Brain microvascular endothelial cell (primary cell): Measurements from ENCODE around the gene TMEM52B.

ENCODE experiments used
- DNase-seq: peaks from one replicate; pipeline ENCODE4 v3.0.0-alpha.2; 2020
- H3K27ac ChIP-seq: fragments of 250-450 bp; sonication (Bioruptor Pico); 2 replicates; pipeline ENCODE4 v1.5.1; 2020; ENCODE audit warnings: mild to moderate bottlenecking, moderate library complexity
- H3K27me3 ChIP-seq: fragments of 250-450 bp; sonication (Bioruptor Pico); replicated peaks from 2 replicates; pipeline ENCODE4 v1.5.1; 2020; ENCODE audit warnings: mild to moderate bottlenecking
- H3K36me3 ChIP-seq: fragments of 250-450 bp; sonication (Bioruptor Pico); replicated peaks from 2 replicates; pipeline ENCODE4 v1.5.1; 2020; ENCODE audit warnings: mild to moderate bottlenecking
- H3K4me3 ChIP-seq: 2 replicates; pipeline ENCODE4 v1.5.1; 2011; ENCODE audit warnings: low read depth, mild to moderate bottlenecking, control low read depth, low read length, moderate library complexity
- in situ Hi-C: cut with HindIII; loops from 2 replicates; pipeline ENCODE4 v1.10.0; 2017; ENCODE audit warnings: low sequenced_read_pairs, low pct_ligation_motif_present
- TF ChIP-seq, protein P1 (sequence below): IDR thresholded peaks from 2 replicates; pipeline ENCODE4 v1.5.1; 2011; ENCODE audit warnings: low read depth, mild to moderate bottlenecking, moderate library complexity, low read length, control low read depth, inconsistent platforms; ENCODE audit errors: missing control alignments

Gene TMEM52B

DNA sequence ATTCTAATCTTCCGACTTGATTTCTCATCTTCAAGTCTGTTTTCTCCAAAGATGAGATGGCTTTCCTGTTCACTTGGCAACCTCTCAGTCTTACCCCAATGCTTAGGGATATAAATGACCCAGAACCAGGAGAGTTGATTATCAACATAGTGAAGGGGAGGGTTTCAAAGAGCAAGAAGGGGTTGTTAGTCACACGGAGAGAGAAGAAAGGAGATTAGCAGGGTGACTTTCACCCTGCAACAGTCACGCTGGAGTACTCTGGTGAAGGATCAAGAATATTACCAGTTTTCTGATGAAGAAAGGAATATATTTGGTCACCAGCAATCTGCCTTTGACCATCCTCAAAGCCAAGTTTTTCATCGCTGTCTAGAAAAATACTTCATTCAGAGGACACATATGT lies at the start of gene TMEM52B:
TSS of gene TMEM52B (plus strand) at position 212 of the 400 bp plus-strand sequence. CDS start 543 bp downstream, outside the sequence.
- Histone ChIP-seq H3K27me3 (no peaks in the 10 kb centered on the region), H3K36me3 (no peaks in the 10 kb centered on the region), H3K4me3 (no peak within 1 kb of the TSS), H3K27ac (no peak within 1 kb of the TSS)
- TF ChIP-seq, protein P1, sequence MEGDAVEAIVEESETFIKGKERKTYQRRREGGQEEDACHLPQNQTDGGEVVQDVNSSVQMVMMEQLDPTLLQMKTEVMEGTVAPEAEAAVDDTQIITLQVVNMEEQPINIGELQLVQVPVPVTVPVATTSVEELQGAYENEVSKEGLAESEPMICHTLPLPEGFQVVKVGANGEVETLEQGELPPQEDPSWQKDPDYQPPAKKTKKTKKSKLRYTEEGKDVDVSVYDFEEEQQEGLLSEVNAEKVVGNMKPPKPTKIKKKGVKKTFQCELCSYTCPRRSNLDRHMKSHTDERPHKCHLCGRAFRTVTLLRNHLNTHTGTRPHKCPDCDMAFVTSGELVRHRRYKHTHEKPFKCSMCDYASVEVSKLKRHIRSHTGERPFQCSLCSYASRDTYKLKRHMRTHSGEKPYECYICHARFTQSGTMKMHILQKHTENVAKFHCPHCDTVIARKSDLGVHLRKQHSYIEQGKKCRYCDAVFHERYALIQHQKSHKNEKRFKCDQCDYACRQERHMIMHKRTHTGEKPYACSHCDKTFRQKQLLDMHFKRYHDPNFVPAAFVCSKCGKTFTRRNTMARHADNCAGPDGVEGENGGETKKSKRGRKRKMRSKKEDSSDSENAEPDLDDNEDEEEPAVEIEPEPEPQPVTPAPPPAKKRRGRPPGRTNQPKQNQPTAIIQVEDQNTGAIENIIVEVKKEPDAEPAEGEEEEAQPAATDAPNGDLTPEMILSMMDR, result no peak
- no peak for DNase-seq
- in situ Hi-C loops, result no loop called here

DNA sequence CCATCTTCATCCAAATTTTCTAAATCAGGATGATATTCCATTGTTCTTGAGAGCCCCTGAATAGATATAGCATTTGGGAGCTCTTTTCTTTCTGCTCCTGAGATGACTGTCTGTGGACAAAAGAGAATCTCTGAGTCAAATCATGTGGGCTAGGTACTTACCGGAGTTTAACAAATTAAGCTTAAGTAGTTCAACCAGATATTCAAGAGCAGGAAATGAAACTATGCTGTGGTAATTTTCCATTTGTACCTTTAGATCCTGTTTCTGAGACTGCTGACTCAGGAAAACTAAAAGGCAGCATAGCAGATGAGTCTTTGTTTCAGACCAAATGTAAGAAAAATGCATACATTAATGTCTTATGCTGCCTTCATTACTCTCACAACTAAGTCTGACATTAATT lies 48.8 kb upstream of the TMEM52B start, which contains the start of gene CLEC7A:
TSS of gene CLEC7A (minus strand) at position 158 of the 400 bp plus-strand sequence. CDS start at position 41, 117 bp downstream.
- no peaks in the 10 kb centered on the region for H3K27me3 ChIP-seq
- DNase-seq, result no peak
- H3K27ac ChIP-seq, result no peak within 1 kb of the TSS
- H3K4me3 ChIP-seq, result no peak within 1 kb of the TSS
- no peaks in the 10 kb centered on the region for H3K36me3 ChIP-seq
- TF ChIP-seq, protein P1, result no peak
- in situ Hi-C loops, result no loop called here

DNA sequence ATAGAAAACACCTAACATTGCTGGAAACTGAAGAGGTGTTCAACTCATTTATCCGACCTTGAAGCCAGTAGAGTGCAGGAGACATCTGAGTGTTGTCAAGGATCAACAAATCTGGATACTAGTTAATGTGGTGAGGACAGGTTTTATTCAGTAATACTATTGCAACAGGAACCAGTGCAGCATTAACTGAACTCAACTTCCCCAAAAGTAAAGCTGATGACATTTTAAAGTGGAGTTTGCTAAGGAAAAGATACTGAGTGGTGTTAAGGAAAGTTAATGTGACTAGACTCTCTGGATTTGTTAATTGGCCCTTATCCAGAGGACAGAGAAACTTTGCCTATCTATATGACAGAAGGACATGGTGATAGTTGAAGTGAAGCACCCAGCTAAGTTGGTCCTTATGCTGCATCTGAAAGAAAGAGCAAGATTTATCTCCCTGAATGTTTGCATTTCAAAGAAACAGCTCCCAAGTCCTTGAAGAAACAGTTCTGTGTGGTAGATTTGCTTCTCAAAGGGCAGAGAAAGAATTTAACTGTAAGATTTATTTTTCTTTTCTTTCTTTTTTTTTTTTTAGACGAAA lies 47.6 kb upstream of the TMEM52B start:
- no peak overlapping the region for H3K4me3 ChIP-seq
- no peaks in the 10 kb centered on the region for H3K27me3 ChIP-seq
- DNase-seq, result no peak

DNA sequence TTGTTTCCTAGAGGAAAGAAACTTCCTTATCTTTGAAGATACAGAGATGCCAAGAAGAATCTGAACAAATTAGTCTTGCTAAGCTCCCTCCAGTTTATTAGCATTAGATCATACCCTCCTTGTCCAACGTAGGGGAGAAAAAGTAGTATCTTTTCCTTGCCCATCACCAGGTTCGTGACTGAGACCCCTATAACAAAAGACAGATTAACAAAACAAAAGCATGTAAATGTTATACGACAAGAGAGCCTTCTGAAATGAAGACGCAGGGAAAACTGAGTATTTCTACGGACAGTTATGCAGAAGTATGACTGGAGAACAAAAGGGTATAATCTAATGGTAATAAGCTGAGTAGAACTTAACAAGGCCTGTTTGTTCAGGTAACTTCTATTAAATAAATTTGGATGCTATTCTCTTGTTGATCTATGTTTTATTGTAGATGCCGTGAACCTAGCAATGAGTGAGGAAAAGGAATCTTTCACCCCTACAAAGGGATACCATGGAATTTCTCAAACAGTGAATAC lies 45.9 kb upstream of the TMEM52B start:
- Histone ChIP-seq H3K36me3 (no peaks in the 10 kb centered on the region), H3K27ac (no peak overlapping the region), H3K27me3 (no peaks in the 10 kb centered on the region), H3K4me3 (no peak overlapping the region)
- TF ChIP-seq, protein P1, result no peak
- DNase-seq, result no peak
- in situ Hi-C loops, result no loop called here

More for the DNA sequence above, 47.6 kb upstream of the TMEM52B start:
- in situ Hi-C loops, result no loop called here
- no peak overlapping the region for H3K27ac ChIP-seq
- TF ChIP-seq, protein P1, result no peak
- no peaks in the 10 kb centered on the region for H3K36me3 ChIP-seq

DNA sequence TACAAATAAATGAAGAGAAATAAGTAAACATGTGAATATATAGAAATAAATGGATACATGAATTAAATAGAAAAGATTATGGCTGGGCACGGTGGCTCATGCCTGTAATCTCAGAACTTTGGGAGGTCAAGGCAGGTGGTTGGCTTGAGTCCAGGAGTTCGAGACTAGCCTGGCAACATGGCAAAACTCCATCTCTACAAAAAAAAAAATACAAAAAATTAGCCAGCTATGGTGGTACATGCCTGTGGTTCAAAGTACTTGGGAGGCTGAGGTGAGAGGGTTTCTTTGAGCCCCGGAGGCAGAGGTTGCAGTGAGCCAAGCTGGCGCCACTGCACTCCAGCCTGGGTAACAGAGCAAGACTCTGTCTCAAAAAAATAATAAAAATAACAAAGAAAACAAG lies 43.7 kb upstream of the TMEM52B start:
- H3K27me3 ChIP-seq, result no peaks in the 10 kb centered on the region
- in situ Hi-C loops, result no loop called here
- DNase-seq, result no peak
- H3K36me3 ChIP-seq, result no peaks in the 10 kb centered on the region
- no peak overlapping the region for H3K27ac ChIP-seq
- TF ChIP-seq, protein P1, result no peak
- no peak overlapping the region for H3K4me3 ChIP-seq

DNA sequence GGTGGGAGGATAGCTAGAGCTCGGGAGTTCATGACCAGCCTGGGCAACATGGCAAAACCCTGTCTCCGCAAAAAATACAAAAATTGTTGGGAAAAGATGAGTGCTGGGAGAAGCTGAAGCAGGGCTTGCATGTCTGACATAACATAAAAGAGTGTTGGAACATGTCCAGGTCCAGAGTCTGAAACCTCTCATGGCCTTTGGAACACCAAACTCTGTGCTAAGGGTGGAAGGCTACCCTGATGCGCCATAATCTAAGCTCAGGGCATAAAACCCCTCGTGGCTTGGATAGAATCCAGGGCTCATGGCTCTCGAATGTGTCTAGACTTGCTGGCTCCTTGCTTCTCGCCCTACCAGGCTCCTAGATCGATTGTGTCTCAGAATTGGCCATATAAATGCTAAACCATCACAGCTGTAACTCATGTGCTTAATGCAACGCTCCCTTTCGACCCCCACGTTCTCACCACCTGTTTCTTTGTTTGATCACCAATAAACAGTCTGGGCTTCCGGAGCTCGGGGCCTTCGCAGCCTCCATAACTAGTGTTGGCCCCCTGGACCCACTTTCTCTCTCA lies 42.1 kb upstream of the TMEM52B start:
- H3K27ac ChIP-seq, result no peak overlapping the region
- no peaks in the 10 kb centered on the region for H3K36me3 ChIP-seq
- no peak for DNase-seq
- no peak overlapping the region for H3K4me3 ChIP-seq
- in situ Hi-C loops, result no loop called here
- H3K27me3 ChIP-seq, result no peaks in the 10 kb centered on the region
- TF ChIP-seq, protein P1, result no peak
